ENCODE data around the gene CDKN2B-AS1.

The CDKN2B-AS1 gene

GRCh38 chr9:22060831-22061383 is 66.3 kb downstream of the CDKN2B-AS1 start:
- H3K4me3 ChIP-seq (ENCODE audit: low read depth, low read length), result no peak overlapping the region
- no peak for DNase-seq (ENCODE audit: low read depth)
- no peak for TF ChIP-seq CTCF (IDR thresholded peaks at IDR 0.05; ENCODE audit: low read depth, low read length, missing control alignments)

- TF ChIP-seq CTCF (IDR thresholded peaks at IDR 0.05; ENCODE audit: low read depth, low read length, missing control alignments), result no peak
- H3K4me3 ChIP-seq (ENCODE audit: low read depth, low read length), result no peak overlapping the region
- DNase-seq (ENCODE audit: low read depth), result no peak
Measured at GRCh38 chr9:22064957-22065356, 70.4 kb downstream of the CDKN2B-AS1 start.

GRCh38 chr9:22065431-22066200 is 71.0 kb downstream of the CDKN2B-AS1 start:
- H3K4me3 ChIP-seq (ENCODE audit: low read depth, low read length), result no peak overlapping the region
- DNase-seq (ENCODE audit: low read depth), result no peak
- no peak for TF ChIP-seq CTCF (IDR thresholded peaks at IDR 0.05; ENCODE audit: low read depth, low read length, missing control alignments)

GRCh38 chr9:22067196-22067595 is 72.6 kb downstream of the CDKN2B-AS1 start:
- H3K4me3 ChIP-seq (ENCODE audit: low read depth, low read length), result no peak overlapping the region
- no peak for TF ChIP-seq CTCF (IDR thresholded peaks at IDR 0.05; ENCODE audit: low read depth, low read length, missing control alignments)
- no peak for DNase-seq (ENCODE audit: low read depth)

GRCh38 chr9:22068369-22068768 is 73.8 kb downstream of the CDKN2B-AS1 start:
- no peak for TF ChIP-seq CTCF (IDR thresholded peaks at IDR 0.05; ENCODE audit: low read depth, low read length, missing control alignments)
- DNase-seq (ENCODE audit: low read depth), result no peak

GRCh38 chr9:22073349-22073748 is 78.8 kb downstream of the CDKN2B-AS1 start:
- no peak for TF ChIP-seq CTCF (IDR thresholded peaks at IDR 0.05; ENCODE audit: low read depth, low read length, missing control alignments)
- H3K4me3 ChIP-seq (ENCODE audit: low read depth, low read length), result no peak overlapping the region
- DNase-seq (ENCODE audit: low read depth), result no peak

More at GRCh38 chr9:22068369-22068768, 73.8 kb downstream of the CDKN2B-AS1 start:
- H3K4me3 ChIP-seq (ENCODE audit: low read depth, low read length), result no peak overlapping the region

- H3K4me3 ChIP-seq (ENCODE audit: low read depth, low read length), result no peak overlapping the region
- no peak for TF ChIP-seq CTCF (IDR thresholded peaks at IDR 0.05; ENCODE audit: low read depth, low read length, missing control alignments)
- no peak for DNase-seq (ENCODE audit: low read depth)
Measured at GRCh38 chr9:22078081-22078480, 83.5 kb downstream of the CDKN2B-AS1 start.
